HUES48 (cell line): ENCODE data around the gene HMG20B.

Experiments
- H3K27ac ChIP-seq: one replicate; pipeline ENCODE4 v1.7.0; 2013; ENCODE audit warnings: low read depth, low read length, inconsistent platforms
- H3K27me3 ChIP-seq: 2 replicates; pipeline ENCODE4 v1.6.1; 2013; ENCODE audit warnings: mild to moderate bottlenecking, low read length; ENCODE audit not compliant: control insufficient read depth, insufficient read depth
- H3K36me3 ChIP-seq: 2 replicates; pipeline ENCODE4 v1.6.1; 2013; ENCODE audit warnings: low read length; ENCODE audit not compliant: control insufficient read depth, insufficient read depth
- H3K4me1 ChIP-seq: 2 replicates; pipeline ENCODE4 v1.6.1; 2013; ENCODE audit warnings: mild to moderate bottlenecking, low read length; ENCODE audit not compliant: control insufficient read depth, insufficient read depth
- H3K4me3 ChIP-seq: 2 replicates; pipeline ENCODE4 v1.5.1; 2013; ENCODE audit warnings: mild to moderate bottlenecking, low read depth, low read length
- H3K9ac ChIP-seq: 2 replicates; pipeline ENCODE4 v1.6.1; 2013; ENCODE audit warnings: mild to moderate bottlenecking, low read depth, low read length, moderate library complexity
- H3K9me3 ChIP-seq: 2 replicates; pipeline ENCODE4 v1.6.1; 2013; ENCODE audit warnings: low read length; ENCODE audit not compliant: control insufficient read depth, insufficient read depth

The HMG20B gene

DNA sequence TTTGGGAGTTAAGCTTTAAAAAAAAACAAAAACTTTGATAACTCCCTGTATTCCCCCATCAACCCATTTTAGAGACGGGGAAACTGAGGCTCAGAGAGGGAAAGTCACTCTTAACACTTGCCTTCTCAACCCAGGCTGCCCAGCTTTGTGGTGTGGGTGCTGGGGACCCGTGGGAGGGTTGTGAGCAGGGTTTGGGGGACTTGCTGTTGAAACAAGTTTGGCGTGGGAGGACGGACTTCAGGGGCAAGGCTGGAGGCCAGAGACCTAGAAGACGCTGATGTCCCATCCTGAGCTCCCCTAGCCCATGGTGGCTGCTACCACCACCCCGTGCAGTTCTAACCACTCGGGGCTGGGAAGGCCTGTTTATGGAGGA is 54.6 kb downstream of the HMG20B start:
- Histone ChIP-seq H3K27ac (no peak overlapping the region), H3K9ac (no peak overlapping the region), H3K36me3 (peaks cover 20% of the 10 kb centered on the region), H3K4me1 (no peaks in the 10 kb centered on the region), H3K4me3 (0 out of 2 replicates have a peak overlapping the region, but pooled peaks have one; percentile 23), H3K9me3 (no peaks in the 10 kb centered on the region), H3K27me3 (no peaks in the 10 kb centered on the region)
